ENCODE data around the gene DIAPH3. TPM values are rescaled to one million over a fixed set of nuclear protein-coding genes. Genes with fewer than 3 reads are reported as not detected.

The DIAPH3 gene
- polyA plus RNA-seq, 10 donors = 7.0 to 13.8 (median 8.1) TPM

GRCh38 chr13:60152904-60153303 is 10.8 kb downstream of the DIAPH3 start:
- no peak for DNase-seq

GRCh38 chr13:60152114-60152513 is 11.6 kb downstream of the DIAPH3 start:
- no peak for DNase-seq

GRCh38 chr13:60150538-60150937 is 13.2 kb downstream of the DIAPH3 start:
- DNase-seq = no peak

GRCh38 chr13:60148918-60149317 is 14.8 kb downstream of the DIAPH3 start:
- DNase-seq = no peak

DNA sequence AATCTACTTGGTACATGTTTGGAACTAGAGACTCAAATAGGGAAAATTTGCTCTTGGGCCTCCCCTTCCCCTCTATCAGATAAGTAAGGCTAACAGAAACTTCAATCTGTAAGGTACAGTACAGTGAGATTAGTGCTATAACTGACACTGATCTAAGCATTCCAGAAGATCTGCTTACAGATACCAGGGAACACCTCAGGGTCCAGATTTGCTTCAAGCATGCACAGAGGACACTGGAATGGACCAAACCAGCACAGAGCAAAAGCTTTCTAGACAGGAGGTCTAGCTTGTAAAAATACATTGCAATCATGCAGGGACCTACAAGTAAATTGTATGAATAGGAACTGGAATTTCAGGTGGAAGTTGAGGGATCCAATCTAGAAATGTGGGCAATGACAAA is 16.4 kb downstream of the DIAPH3 start:
- no peak for DNase-seq

- DNase-seq = no peak
Measured at GRCh38 chr13:60146471-60146870, 17.3 kb downstream of the DIAPH3 start.

DNA sequence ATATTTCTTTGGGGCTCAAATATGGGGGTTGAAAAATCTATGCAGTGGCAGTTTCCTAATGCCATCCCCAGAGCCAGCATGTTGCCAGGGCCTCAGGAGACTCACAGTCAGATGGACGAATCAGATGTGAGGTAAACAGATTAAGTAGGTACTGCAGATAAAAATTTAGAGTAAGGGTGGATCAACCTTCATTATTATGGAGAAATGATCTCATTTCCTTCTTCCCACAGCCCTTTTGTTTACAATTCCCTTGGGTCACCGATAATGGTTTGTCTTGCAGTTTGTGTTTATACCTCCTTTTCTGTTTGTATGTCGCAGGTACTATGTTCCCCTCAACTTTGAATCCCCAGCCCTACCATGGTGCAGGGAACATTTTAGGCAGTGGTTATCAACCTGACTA is 20.0 kb downstream of the DIAPH3 start:
- DNase-seq = no peak

DNA sequence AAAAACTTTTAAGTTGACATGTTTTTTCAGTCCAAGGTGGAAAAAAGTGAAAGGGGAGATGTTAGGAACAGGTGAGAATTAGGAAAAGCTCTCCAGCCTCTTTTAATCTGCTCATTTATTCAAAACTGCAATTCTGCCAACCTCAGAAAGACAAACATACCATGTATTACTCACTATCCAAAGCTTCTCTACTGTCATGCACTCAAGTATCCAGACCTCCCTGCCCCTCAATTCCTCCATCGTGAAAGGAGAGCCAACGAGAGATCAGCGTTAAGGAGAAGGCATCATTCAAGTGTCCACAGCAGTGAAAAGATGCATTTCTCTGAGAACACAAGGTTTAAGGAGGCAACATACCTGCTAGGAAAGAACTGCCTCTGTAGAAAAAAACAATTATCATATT is 24.5 kb downstream of the DIAPH3 start:
- no peak for DNase-seq

- no peak for DNase-seq
Measured at GRCh38 chr13:60138674-60139073, 25.1 kb downstream of the DIAPH3 start.

DNA sequence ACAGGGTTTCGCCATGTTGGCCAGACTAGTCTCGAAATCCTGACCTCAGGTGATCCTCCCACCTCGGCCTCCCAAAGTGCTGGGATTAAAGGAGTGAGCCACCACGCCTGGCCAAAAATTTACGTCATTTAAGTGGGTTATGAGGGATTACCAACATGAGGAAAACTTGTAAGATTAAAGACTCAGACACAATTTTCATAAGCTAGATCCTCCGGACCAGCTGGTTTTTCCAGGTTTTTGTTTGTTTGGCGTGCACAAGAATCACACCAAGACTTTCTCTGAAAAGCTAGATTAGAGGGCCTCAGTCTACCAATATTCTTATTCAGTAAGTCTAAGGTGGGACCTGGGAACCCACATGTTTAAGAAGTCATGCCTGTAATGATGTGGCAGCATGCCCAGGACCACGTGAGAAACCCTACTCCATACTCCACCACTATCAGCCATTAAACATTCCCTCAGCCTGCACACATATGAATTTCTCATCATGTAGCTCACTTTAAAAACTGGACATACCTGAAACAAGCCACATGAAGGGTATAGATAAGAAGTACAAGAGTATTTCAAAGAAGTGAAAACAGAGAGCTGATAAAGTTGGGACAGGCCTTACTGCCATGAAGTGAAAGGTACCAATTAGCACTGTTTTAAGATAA is 25.7 kb downstream of the DIAPH3 start:
- DNase-seq = no peak

- peak in 1 of 3 donors; percentile 25 for DNase-seq
Measured at GRCh38 chr13:60135344-60135743, 28.4 kb downstream of the DIAPH3 start.

DNA sequence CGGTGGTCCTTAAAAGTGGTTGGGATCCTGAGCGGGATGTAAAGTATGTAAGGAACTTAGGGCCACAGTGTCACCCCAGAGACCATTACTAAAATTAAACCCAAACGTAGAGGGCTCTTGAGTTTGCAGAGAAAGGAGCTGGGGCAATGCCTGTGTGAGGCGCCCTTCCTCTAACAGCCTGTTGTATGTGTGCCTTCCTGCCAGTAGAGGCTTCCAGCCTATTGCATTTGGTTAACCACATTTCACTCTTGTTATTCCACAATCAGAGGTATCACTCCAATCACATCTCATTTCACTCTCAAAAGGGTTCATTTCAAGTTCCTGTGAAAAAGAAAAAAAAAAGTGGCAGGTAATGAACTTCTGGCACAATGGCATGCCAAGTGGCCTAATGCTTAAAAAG is 29.4 kb downstream of the DIAPH3 start:
- no peak for DNase-seq

DNA sequence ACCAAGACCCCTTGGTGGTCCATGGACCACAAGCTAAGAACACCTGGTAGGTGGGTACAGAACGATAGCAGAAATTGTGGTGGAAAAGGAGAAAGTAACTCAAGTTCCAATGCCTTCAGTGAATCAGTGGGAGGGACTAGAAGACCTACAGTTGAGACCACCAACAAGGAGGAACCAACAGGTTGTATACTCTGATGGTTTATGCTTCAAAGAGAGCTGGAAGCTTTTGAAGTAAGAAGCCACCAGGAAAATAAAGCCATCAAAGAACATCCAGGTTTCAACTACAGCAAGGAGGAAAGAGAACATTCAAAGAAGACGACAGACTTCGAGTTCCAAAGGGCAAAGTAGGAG is 42.4 kb downstream of the DIAPH3 start:
- DNase-seq = no peak

DNA sequence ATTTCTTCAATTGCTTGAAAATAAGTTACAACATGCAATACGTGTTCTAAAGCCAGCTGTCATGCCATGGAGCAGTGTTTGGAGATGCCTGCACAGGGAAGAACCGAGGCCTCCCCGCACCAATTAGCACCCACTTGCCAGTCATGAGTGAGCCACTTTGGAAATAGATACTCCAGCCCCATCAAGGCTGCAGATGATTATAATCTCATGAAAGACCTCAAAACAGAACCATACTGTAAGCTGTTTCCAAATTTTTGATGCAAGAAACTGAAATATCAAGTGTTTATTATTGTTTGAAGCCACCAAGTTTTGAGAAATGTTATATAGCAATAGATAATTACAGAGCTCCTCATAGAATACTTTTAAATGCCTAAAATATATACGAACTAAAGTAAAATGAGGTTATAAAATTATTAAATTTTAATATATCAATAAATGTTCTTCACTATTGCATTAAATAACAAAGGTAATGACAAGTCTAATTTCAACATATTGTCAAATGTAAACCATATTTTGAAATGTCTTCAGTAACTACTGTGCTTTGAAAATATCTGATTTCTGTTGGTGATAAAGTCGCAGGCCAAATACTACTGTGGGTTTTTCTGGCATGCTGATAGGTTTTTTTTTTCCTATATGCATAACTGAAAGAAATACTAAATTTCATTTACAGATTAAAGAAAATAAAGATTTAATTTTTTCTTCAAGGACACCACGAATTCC is 43.0 kb downstream of the DIAPH3 start:
- DNase-seq = no peak

GRCh38 chr13:60118696-60119400 is 44.9 kb downstream of the DIAPH3 start:
- no peak for DNase-seq

DNA sequence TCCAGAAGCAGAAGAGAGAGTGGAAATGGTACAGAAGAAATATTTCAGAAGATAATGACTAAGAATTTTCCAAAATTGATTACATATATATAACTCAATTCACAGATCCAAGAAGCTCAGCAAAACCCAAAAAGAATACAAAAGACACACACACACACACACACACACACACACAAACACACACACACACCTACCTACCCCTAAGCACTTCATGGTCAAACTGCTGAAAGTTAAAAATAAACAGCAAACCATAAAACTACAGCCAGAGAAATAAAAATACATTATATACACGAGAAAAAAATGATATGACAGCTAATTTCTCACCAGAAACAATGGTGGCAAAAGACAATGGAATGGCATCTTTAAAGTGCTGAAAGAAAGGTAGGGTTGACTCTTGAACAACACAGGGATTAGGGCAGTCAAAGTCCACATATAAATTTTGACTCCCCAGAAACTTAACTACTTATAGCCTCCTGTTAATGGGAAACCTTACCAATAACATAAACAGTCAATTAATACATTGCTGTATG is 49.2 kb downstream of the DIAPH3 start:
- no peak for DNase-seq

- peak in 1 of 3 donors; percentile 10 for DNase-seq
Measured at GRCh38 chr13:60112771-60113170, 51.0 kb downstream of the DIAPH3 start.

GRCh38 chr13:60111691-60112090 is 52.0 kb downstream of the DIAPH3 start:
- peak in 1 of 3 donors; percentile 10 for DNase-seq

DNA sequence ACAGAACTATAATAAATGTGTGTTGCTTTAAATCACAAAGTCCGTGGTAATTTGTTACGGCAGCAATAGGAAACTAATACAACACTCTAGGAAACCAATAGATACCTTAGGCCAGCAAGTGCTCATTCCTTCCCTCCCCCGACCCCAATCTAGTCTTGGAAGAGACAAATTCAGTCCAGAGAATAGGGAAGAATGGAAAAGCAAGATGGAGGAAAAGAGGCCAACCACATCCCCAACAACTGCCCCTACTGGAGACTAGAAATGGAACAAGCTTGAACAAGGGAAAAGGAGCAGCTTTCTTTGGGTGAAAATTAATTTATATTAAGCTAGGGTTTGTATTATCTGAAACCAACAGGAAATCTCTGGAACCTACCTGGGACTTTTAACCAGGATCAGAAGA is 54.4 kb downstream of the DIAPH3 start:
- DNase-seq = no peak

- DNase-seq = no peak
Measured at GRCh38 chr13:60108589-60108988, 55.1 kb downstream of the DIAPH3 start.

- no peak for DNase-seq
Measured at GRCh38 chr13:60099631-60100420, 63.9 kb downstream of the DIAPH3 start.

GRCh38 chr13:60095300-60095699 is 68.4 kb downstream of the DIAPH3 start:
- no peak for DNase-seq
